Keratinocyte (primary cell): Measurements from ENCODE around the gene HINT1. TPM values are rescaled to one million over a fixed set of nuclear protein-coding genes. Genes with fewer than 3 reads are reported as not detected.

Source experiments
- DNase-seq: peaks from one replicate; pipeline ENCODE4 v3.0.0-alpha.2; 2011; ENCODE audit warnings: low read depth, missing footprints, low spot score
- FAIRE-seq: peaks from 2 replicates; lab custom pipeline; 2011; peaks lifted over from hg19 to GRCh38; lab: Jason Lieb, UNC
- H2AFZ ChIP-seq: 2 replicates; pipeline ENCODE4 v1.6.0; 2012; ENCODE audit warnings: low read length, control low read depth, inconsistent platforms; ENCODE audit not compliant: control insufficient read depth
- H3K27ac ChIP-seq: 2 replicates; pipeline ENCODE4 v1.5.1; 2011; ENCODE audit warnings: low read length; ENCODE audit not compliant: control insufficient read depth, insufficient read depth
- H3K27me3 ChIP-seq: 3 replicates; pipeline ENCODE4 v1.6.0; 2011; ENCODE audit warnings: low read length; ENCODE audit not compliant: control insufficient read depth, insufficient read depth; ENCODE audit errors: extremely low read depth
- H3K36me3 ChIP-seq, 2 experiments: 2 replicates in 1 of 2; 3 replicates in 1 of 2; pipeline ENCODE4 v1.5.1; 2011; ENCODE audit warnings: low read length in 2 of 2, mild to moderate bottlenecking in 1 of 2; ENCODE audit not compliant: control insufficient read depth in 2 of 2, insufficient read depth in 2 of 2; ENCODE audit errors: extremely low read depth in 1 of 2
- H3K4me1 ChIP-seq: 3 replicates; pipeline ENCODE4 v1.5.1; 2011; ENCODE audit warnings: low read length; ENCODE audit not compliant: control insufficient read depth, insufficient read depth; ENCODE audit errors: extremely low read depth
- H3K4me2 ChIP-seq: 3 replicates; pipeline ENCODE4 v1.6.0; 2011; ENCODE audit warnings: low read depth, low read length; ENCODE audit not compliant: control insufficient read depth, insufficient read depth; ENCODE audit errors: extremely low read depth
- H3K4me3 ChIP-seq, 3 experiments: fragments of 200-600 bp in 1 of 3; sonication (generic) in 1 of 3; 2 replicates in 2 of 3; 3 replicates in 1 of 3; pipeline ENCODE4 v1.5.1; 2011 to 2016; ENCODE audit warnings: low read length in 3 of 3, mild to moderate bottlenecking in 3 of 3, control low read depth in 2 of 3, inconsistent platforms in 1 of 3, low read depth in 1 of 3, mixed read lengths in 1 of 3, mixed run types in 1 of 3, moderate library complexity in 1 of 3; ENCODE audit not compliant: control insufficient read depth in 2 of 3, insufficient read depth in 2 of 3; ENCODE audit errors: extremely low read depth in 1 of 3
- H3K79me2 ChIP-seq: 2 replicates; pipeline ENCODE4 v1.6.0; 2012; ENCODE audit warnings: low read length; ENCODE audit not compliant: control insufficient read depth, insufficient read depth
- H3K9ac ChIP-seq: 3 replicates; pipeline ENCODE4 v1.6.0; 2011; ENCODE audit warnings: low read length; ENCODE audit not compliant: control insufficient read depth, insufficient read depth; ENCODE audit errors: extremely low read depth
- H3K9me1 ChIP-seq: 3 replicates; pipeline ENCODE4 v1.6.0; 2011; ENCODE audit warnings: low read length; ENCODE audit not compliant: control insufficient read depth, insufficient read depth; ENCODE audit errors: extremely low read depth
- H3K9me3 ChIP-seq: 2 replicates; pipeline ENCODE4 v1.5.1; 2012; ENCODE audit warnings: low read depth, low read length; ENCODE audit not compliant: control insufficient read depth
- H4K20me1 ChIP-seq: 3 replicates; pipeline ENCODE4 v1.6.0; 2011; ENCODE audit warnings: low read length; ENCODE audit not compliant: control insufficient read depth, insufficient read depth; ENCODE audit errors: extremely low read depth
- EZH2 ChIP-seq: IDR thresholded peaks from one replicate; pipeline ENCODE4 v1.6.1; 2012; ENCODE audit warnings: inconsistent platforms, mild to moderate bottlenecking, low read length, moderate library complexity
- dilution Hi-C: fragments of 300-500 bp; cut with MboI; formaldehyde crosslinking; loops from one replicate; pipeline ENCODE4 v1.7.0; 2020; ENCODE audit warnings: low sequenced_read_pairs; ENCODE audit not compliant: extremely low pct_ligation_motif_present
- polyA plus RNA-seq, 5 experiments: library from polyadenylated mRNA; depleted of rRNA in 3 of 5; stranded (reverse) in 3 of 5; stranded (forward) in 1 of 5; unstranded in 1 of 5; fragments of >200 nt; gene quantifications; 1 replicate in 1 of 5; 2 replicates in 3 of 5; 3 replicates in 1 of 5; pipeline versions ENCODE4 v1.2.1 to v1.2.3, GENCODE V29; 2011 to 2012; ENCODE audit warnings: missing spikeins in 2 of 5, low read depth in 1 of 5, low replicate concordance in 1 of 5
- TF ChIP-seq, protein P1 (sequence below), 3 experiments: IDR thresholded peaks in 1 of 3; conservative IDR thresholded peaks in 1 of 3; optimal IDR thresholded peaks in 1 of 3; 2 replicates in 2 of 3; 3 replicates in 1 of 3; pipeline versions ENCODE3 to v1.5.1; 2011; ENCODE audit warnings: low read length in 3 of 3, mild to moderate bottlenecking in 3 of 3, moderate library complexity in 2 of 3, control low read depth in 1 of 3, inconsistent platforms in 1 of 3; ENCODE audit not compliant: insufficient read depth in 2 of 3; ENCODE audit errors: extremely low read depth in 1 of 3

HINT1 gene
- polyA plus RNA-seq, 1 donor (not counting 4 experiments of a cell fraction or from before 2014, with no cell fraction given): 857 TPM

DNA sequence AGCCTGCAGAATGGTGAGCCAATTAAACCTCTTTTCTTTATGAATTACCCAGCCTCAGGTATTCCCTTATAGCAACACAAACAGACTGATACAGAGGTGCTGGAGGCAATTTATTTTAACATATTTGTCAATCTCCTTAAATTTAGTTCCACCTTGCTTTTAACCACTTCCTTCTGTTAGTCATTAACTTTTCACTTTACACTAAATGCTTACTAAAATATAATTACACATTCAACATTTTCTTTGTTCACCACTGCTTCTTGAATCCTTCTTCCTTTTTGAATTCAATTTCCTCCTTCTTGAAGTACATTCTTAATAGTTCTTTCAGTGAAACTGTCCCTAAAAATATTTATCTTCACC, 45.1 kb upstream of the HINT1 start:
- Histone ChIP-seq H3K27ac (no peak overlapping the region), H3K4me2 (no peak overlapping the region), H3K36me3 (no peaks in the 10 kb centered on the region), H4K20me1 (no peaks in the 10 kb centered on the region), H3K9ac (no peak overlapping the region), H3K27me3 (no peaks in the 10 kb centered on the region), H3K9me3 (no peaks in the 10 kb centered on the region), H3K4me1 (no peaks in the 10 kb centered on the region), H2AFZ (no peak overlapping the region), H3K4me3 (no peak overlapping the region), H3K79me2 (no peaks in the 10 kb centered on the region), H3K9me1 (no peaks in the 10 kb centered on the region)
- dilution Hi-C loops: no loop called here
- TF ChIP-seq, protein P1, sequence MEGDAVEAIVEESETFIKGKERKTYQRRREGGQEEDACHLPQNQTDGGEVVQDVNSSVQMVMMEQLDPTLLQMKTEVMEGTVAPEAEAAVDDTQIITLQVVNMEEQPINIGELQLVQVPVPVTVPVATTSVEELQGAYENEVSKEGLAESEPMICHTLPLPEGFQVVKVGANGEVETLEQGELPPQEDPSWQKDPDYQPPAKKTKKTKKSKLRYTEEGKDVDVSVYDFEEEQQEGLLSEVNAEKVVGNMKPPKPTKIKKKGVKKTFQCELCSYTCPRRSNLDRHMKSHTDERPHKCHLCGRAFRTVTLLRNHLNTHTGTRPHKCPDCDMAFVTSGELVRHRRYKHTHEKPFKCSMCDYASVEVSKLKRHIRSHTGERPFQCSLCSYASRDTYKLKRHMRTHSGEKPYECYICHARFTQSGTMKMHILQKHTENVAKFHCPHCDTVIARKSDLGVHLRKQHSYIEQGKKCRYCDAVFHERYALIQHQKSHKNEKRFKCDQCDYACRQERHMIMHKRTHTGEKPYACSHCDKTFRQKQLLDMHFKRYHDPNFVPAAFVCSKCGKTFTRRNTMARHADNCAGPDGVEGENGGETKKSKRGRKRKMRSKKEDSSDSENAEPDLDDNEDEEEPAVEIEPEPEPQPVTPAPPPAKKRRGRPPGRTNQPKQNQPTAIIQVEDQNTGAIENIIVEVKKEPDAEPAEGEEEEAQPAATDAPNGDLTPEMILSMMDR (optimal IDR thresholded peaks at IDR 0.05 in 1 of 3, IDR thresholded peaks at IDR 0.05 in 1 of 3, conservative IDR thresholded peaks at IDR 0.05 in 1 of 3; ENCODE audit: extremely low read depth in 1 of 3, insufficient read depth in 2 of 3, low read length in 3 of 3): no peak
- TF ChIP-seq EZH2: no peak
- no peak for FAIRE-seq
- DNase-seq: no peak

DNA sequence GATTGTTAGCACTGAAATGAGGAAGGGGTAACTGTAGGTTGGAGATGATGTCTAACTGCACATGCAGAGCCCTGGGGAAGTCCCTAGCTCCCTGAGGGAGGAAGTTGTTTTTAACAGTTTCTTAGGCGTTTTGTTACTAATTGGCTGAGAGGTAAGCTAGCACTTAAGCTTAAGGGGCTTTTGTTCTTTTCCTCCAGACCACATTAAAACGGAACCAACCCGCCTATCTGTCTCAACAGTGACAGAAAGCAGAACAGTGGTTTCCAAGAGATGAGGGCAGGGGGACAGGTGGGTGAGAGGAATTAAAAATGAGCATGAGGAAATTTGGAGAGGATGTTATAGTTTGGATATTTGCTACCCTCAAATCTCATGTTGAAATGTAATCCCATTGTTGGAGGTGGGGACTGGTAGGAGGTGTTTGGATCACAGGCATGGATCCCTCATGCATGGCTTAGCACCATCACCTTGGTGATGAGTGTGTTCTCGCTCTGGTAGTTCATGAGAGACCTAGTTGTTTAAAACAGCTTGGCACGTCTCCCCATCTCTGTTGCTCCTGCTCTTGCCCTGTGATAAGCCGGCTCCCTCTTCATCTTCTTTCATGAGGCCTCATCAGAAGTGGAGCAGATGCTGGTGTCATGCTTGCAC, 44.6 kb upstream of the HINT1 start:
- no peaks in the 10 kb centered on the region for H3K9me1 ChIP-seq
- no peaks in the 10 kb centered on the region for H3K27me3 ChIP-seq
- H3K79me2 ChIP-seq: no peaks in the 10 kb centered on the region
- H3K9ac ChIP-seq: no peak overlapping the region
- H3K9me3 ChIP-seq: no peaks in the 10 kb centered on the region
- H3K4me3 ChIP-seq: no peak overlapping the region
- H3K4me1 ChIP-seq: no peaks in the 10 kb centered on the region
- no peak for FAIRE-seq
- no peak overlapping the region for H3K4me2 ChIP-seq
- H3K36me3 ChIP-seq: no peaks in the 10 kb centered on the region
- H3K27ac ChIP-seq: no peak overlapping the region
- H4K20me1 ChIP-seq: no peaks in the 10 kb centered on the region
- H2AFZ ChIP-seq: no peak overlapping the region
- TF ChIP-seq EZH2: no peak
- TF ChIP-seq, protein P1 (optimal IDR thresholded peaks at IDR 0.05 in 1 of 3, IDR thresholded peaks at IDR 0.05 in 1 of 3, conservative IDR thresholded peaks at IDR 0.05 in 1 of 3; ENCODE audit: extremely low read depth in 1 of 3, insufficient read depth in 2 of 3, low read length in 3 of 3): no peak
- dilution Hi-C loops: no loop called here
- DNase-seq: no peak
